Liver (tissue), 9 donors: ENCODE measurements around the gene FAM107A. TPM values are rescaled to one million over a fixed set of nuclear protein-coding genes. Genes with fewer than 3 reads are reported as not detected.

Experiments
- DNase-seq: peaks from one replicate; pipeline ENCODE4 v3.0.0-alpha.2; 2017; ENCODE audit warnings: low spot score
- H3K27ac ChIP-seq, 2 donors: one replicate each; pipeline ENCODE4 v1.7.0; 2013; ENCODE audit warnings: inconsistent platforms in 2 of 2, low read length in 2 of 2, control low read depth in 1 of 2, low read depth in 1 of 2, mild to moderate bottlenecking in 1 of 2
- H3K27me3 ChIP-seq, 4 donors: one replicate each; pipeline versions ENCODE4 v1.6.1 to v1.7.0; 2013; ENCODE audit warnings: low read length in 3 of 4, inconsistent platforms in 1 of 4, mild to moderate bottlenecking in 1 of 4, moderate library complexity in 1 of 4; ENCODE audit not compliant: control insufficient read depth in 4 of 4, insufficient read depth in 4 of 4
- H3K36me3 ChIP-seq, 4 donors: one replicate each; pipeline versions ENCODE4 v1.6.1 to v1.7.0; 2013; ENCODE audit warnings: low read length in 3 of 4, mild to moderate bottlenecking in 3 of 4, low read depth in 1 of 4, moderate library complexity in 1 of 4; ENCODE audit not compliant: control insufficient read depth in 4 of 4, insufficient read depth in 3 of 4
- H3K4me1 ChIP-seq, 4 donors: one replicate each; pipeline versions ENCODE4 v1.6.1 to v1.7.0; 2013; ENCODE audit warnings: low read length in 3 of 4, mild to moderate bottlenecking in 3 of 4, moderate library complexity in 1 of 4; ENCODE audit not compliant: control insufficient read depth in 4 of 4, insufficient read depth in 4 of 4
- H3K4me3 ChIP-seq, 3 donors: one replicate each; pipeline versions ENCODE4 v1.6.1 to v1.7.0; 2013; ENCODE audit warnings: low read length in 3 of 3, control low read depth in 1 of 3, low read depth in 1 of 3, mild to moderate bottlenecking in 1 of 3
- H3K9ac ChIP-seq, 2 donors: one replicate each; pipeline ENCODE4 v1.7.0; 2013; ENCODE audit warnings: low read length in 2 of 2, mild to moderate bottlenecking in 2 of 2, moderate library complexity in 2 of 2, control low read depth in 1 of 2, low read depth in 1 of 2
- H3K9me3 ChIP-seq, 4 donors: one replicate each; pipeline versions ENCODE4 v1.6.1 to v1.7.0; 2013; ENCODE audit warnings: low read length in 3 of 4; ENCODE audit not compliant: control insufficient read depth in 4 of 4
- ATF3 ChIP-seq: IDR thresholded peaks from 2 replicates; pipeline ENCODE4 v1.6.1; 2016; ENCODE audit warnings: antibody characterized with exemption
- FOXA1 ChIP-seq: IDR thresholded peaks from 2 replicates; pipeline ENCODE4 v1.6.1; 2016; ENCODE audit warnings: antibody characterized with exemption
- FOXA2 ChIP-seq: IDR thresholded peaks from 2 replicates; pipeline ENCODE4 v1.6.1; 2016; ENCODE audit warnings: antibody characterized with exemption
- GABPA ChIP-seq, 2 donors: IDR thresholded peaks in 1 of 2; conservative IDR thresholded peaks in 1 of 2; 2 replicates each; pipeline ENCODE4 v1.6.1; 2016; ENCODE audit warnings: antibody characterized with exemption in 2 of 2, mild to moderate bottlenecking in 1 of 2, moderate library complexity in 1 of 2
- HNF4A ChIP-seq, 2 donors: conservative IDR thresholded peaks; 2 replicates each; pipeline ENCODE4 v1.6.1; 2016; ENCODE audit warnings: antibody characterized with exemption in 2 of 2, mild to moderate bottlenecking in 2 of 2
- HNF4G ChIP-seq: IDR thresholded peaks from 2 replicates; pipeline ENCODE4 v1.6.1; 2016; ENCODE audit warnings: antibody characterized with exemption
- JUND ChIP-seq, 2 donors: IDR thresholded peaks; 2 replicates each; pipeline ENCODE4 v1.6.1; 2016; ENCODE audit warnings: antibody characterized with exemption in 2 of 2
- MAX ChIP-seq: IDR thresholded peaks from 2 replicates; pipeline ENCODE4 v1.6.1; 2016; ENCODE audit warnings: antibody characterized with exemption
- NR2F2 ChIP-seq: IDR thresholded peaks from 2 replicates; pipeline ENCODE4 v1.6.1; 2016; ENCODE audit warnings: antibody characterized with exemption
- RAD21 ChIP-seq, 2 donors: IDR thresholded peaks; 2 replicates each; pipeline ENCODE4 v1.6.1; 2016; ENCODE audit warnings: antibody characterized with exemption in 2 of 2, mild to moderate bottlenecking in 2 of 2
- RXRA ChIP-seq, 2 donors: IDR thresholded peaks; 2 replicates each; pipeline ENCODE4 v1.6.1; 2017 to 2018; ENCODE audit warnings: antibody characterized with exemption in 2 of 2, mild to moderate bottlenecking in 1 of 2
- SP1 ChIP-seq: IDR thresholded peaks from 2 replicates; pipeline ENCODE4 v1.6.1; 2018; ENCODE audit warnings: antibody characterized with exemption, mild to moderate bottlenecking
- TAF1 ChIP-seq: conservative IDR thresholded peaks from 2 replicates; pipeline ENCODE4 v1.6.1; 2016; ENCODE audit warnings: antibody characterized with exemption, mild to moderate bottlenecking
- YY1 ChIP-seq: IDR thresholded peaks from 2 replicates; pipeline ENCODE4 v1.6.1; 2016; ENCODE audit warnings: antibody characterized with exemption, mild to moderate bottlenecking
- ZBTB33 ChIP-seq: IDR thresholded peaks from 2 replicates; pipeline ENCODE4 v1.6.1; 2016; ENCODE audit warnings: antibody characterized with exemption
- WGBS: extraction: QIAGEN DNeasy Blood & Tissue Kit; methylation state at CpG from one replicate; pipeline ENCODE4 v1.1.7; 2013; 5-methylcytosine and 5-hydroxymethylcytosine counted together
- polyA plus RNA-seq, 2 donors: library from polyadenylated mRNA; stranded (reverse) in 1 of 2; unstranded in 1 of 2; fragments of 200-250 nt in 1 of 2; fragments of >200 nt in 1 of 2; fragmentation: Nextera tagmentation in 1 of 2; extraction: Ambion mirVana in 1 of 2; gene quantifications; one replicate each; pipeline versions ENCODE4 v1.2.1 to v1.2.3, GENCODE V29; 2013 to 2015
- total RNA-seq, 2 donors: library from RNA; depleted of rRNA; stranded (reverse); fragments of >200 nt; gene quantifications; one replicate each; pipeline ENCODE4 v1.2.3, GENCODE V29; 2014
- TF ChIP-seq, protein P1 (sequence below): fragments of 150-350 bp; IDR thresholded peaks from 2 replicates; pipeline ENCODE4 v1.5.1; 2017; ENCODE audit warnings: improper control_type of control experiment, low read depth, low read length; ENCODE audit not compliant: missing input control
- donor health status: healthy.
- donor health status: healthy.
- donor health status: healthy.
- donor health status: healthy.
- donor health status: healthy.

FAM107A gene
- total and polyA plus RNA-seq, 4 donors = 0.05 to 4.7 (median 1.4) TPM

DNA sequence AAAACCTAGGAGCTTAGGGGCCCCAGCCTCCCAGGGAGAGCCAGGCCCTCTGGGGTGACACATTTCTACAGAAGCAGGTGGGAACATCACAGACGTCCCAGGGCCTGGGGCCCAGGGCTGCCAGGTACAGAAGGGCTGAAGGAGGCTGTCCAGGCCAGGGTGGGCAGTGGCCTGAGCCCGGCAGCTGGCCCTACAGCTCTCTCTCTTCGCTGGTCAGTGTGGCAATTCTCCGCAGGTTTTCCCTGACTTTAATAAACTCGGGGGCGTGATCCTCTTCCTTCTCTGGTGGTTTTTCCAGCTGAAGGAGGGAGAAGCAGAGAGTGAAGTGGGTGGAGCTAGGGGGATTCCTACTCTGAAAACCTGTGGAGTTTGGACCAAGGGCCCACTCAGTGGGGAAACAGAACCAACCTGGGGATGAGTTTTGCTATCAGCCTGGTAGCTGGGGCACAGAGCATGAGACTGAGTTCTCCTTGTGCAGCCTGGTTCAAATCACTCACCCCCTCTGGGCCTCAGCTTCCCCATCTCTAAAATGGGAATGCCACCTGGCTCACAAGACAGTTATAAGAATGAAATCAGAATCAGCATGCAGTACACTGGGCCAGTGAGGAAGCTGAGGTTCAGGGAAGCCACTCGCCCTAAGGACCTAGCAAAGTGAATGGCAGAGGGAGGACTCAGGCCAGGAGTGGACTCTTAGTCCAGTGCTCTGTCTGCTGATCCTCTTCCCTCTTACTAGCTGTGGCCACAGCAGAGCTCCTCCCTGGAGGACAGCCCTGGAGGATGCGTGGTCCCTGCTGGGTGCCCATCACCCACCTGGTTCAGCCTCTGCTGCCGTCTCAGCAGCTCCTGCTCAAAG is 10.6 kb downstream of the FAM107A start:
- no peaks in the 10 kb centered on the region for H3K9me3 ChIP-seq
- no peaks in the 10 kb centered on the region for H3K27me3 ChIP-seq
- no peak overlapping the region for H3K4me3 ChIP-seq
- H3K36me3 ChIP-seq = no peaks in the 10 kb centered on the region
- H3K27ac ChIP-seq = no peak overlapping the region
- TF ChIP-seq HNF4G (no peak), NR2F2 (no peak), SP1 (no peak), FOXA1 (no peak), TAF1 (no peak), RXRA (IDR thresholded peaks at IDR 0.05) (no peak), ATF3 (no peak), GABPA (IDR thresholded peaks at IDR 0.05 in 1 of 2, conservative IDR thresholded peaks at IDR 0.05 in 1 of 2) (no peak), HNF4A (conservative IDR thresholded peaks at IDR 0.05) (no peak), JUND (IDR thresholded peaks at IDR 0.05) (no peak), FOXA2 (no peak), RAD21 (IDR thresholded peaks at IDR 0.05) (no peak)
- TF ChIP-seq, protein P1, sequence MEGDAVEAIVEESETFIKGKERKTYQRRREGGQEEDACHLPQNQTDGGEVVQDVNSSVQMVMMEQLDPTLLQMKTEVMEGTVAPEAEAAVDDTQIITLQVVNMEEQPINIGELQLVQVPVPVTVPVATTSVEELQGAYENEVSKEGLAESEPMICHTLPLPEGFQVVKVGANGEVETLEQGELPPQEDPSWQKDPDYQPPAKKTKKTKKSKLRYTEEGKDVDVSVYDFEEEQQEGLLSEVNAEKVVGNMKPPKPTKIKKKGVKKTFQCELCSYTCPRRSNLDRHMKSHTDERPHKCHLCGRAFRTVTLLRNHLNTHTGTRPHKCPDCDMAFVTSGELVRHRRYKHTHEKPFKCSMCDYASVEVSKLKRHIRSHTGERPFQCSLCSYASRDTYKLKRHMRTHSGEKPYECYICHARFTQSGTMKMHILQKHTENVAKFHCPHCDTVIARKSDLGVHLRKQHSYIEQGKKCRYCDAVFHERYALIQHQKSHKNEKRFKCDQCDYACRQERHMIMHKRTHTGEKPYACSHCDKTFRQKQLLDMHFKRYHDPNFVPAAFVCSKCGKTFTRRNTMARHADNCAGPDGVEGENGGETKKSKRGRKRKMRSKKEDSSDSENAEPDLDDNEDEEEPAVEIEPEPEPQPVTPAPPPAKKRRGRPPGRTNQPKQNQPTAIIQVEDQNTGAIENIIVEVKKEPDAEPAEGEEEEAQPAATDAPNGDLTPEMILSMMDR = no peak
- DNase-seq = no peak
- WGBS = 91% methylated on average over 9 of the region's 9 CpGs
- H3K4me1 ChIP-seq = peaks cover 0 to 11% (median 3%) of the 10 kb centered on the region in 4 donors
- no peak overlapping the region for H3K9ac ChIP-seq

- H3K36me3 ChIP-seq = no peaks in the 10 kb centered on the region
- H3K9ac ChIP-seq = no peak overlapping the region
- peaks cover 0 to 11% (median 3%) of the 10 kb centered on the region in 4 donors for H3K4me1 ChIP-seq
- no peak overlapping the region for H3K4me3 ChIP-seq
- 91% methylated on average over 12 of the region's 12 CpGs for WGBS
- TF ChIP-seq HNF4A (conservative IDR thresholded peaks at IDR 0.05) = no peak
- no peak for TF ChIP-seq YY1
- TF ChIP-seq, protein P1 = no peak
- TF ChIP-seq MAX = no peak
- TF ChIP-seq ATF3 = no peak
- no peak for TF ChIP-seq RAD21 (IDR thresholded peaks at IDR 0.05)
- no peak for TF ChIP-seq HNF4G
- no peak for TF ChIP-seq ZBTB33
- TF ChIP-seq SP1 = no peak
- no peak for TF ChIP-seq FOXA2
- H3K27ac ChIP-seq = no peak overlapping the region
- no peaks in the 10 kb centered on the region for H3K27me3 ChIP-seq
- no peaks in the 10 kb centered on the region for H3K9me3 ChIP-seq
- DNase-seq = no peak
These were observed 11.4 kb downstream of the FAM107A start for GRCh38 chr3:58565621-58566397.
